ENCODE measurements around the gene RUNX1.

RUNX1 gene

GRCh38 chr21:34923202-34923601 lies 125.9 kb downstream of the RUNX1 start:
- H3K4me3 ChIP-seq (ENCODE audit: low read depth, low read length): no peak overlapping the region
- no peak for DNase-seq (ENCODE audit: low read depth)
- TF ChIP-seq, protein P1, sequence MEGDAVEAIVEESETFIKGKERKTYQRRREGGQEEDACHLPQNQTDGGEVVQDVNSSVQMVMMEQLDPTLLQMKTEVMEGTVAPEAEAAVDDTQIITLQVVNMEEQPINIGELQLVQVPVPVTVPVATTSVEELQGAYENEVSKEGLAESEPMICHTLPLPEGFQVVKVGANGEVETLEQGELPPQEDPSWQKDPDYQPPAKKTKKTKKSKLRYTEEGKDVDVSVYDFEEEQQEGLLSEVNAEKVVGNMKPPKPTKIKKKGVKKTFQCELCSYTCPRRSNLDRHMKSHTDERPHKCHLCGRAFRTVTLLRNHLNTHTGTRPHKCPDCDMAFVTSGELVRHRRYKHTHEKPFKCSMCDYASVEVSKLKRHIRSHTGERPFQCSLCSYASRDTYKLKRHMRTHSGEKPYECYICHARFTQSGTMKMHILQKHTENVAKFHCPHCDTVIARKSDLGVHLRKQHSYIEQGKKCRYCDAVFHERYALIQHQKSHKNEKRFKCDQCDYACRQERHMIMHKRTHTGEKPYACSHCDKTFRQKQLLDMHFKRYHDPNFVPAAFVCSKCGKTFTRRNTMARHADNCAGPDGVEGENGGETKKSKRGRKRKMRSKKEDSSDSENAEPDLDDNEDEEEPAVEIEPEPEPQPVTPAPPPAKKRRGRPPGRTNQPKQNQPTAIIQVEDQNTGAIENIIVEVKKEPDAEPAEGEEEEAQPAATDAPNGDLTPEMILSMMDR (IDR thresholded peaks at IDR 0.05; ENCODE audit: low read depth, low read length, missing control alignments): no peak
- in situ Hi-C loops (cut with HindIII; ENCODE audit: low sequenced_read_pairs): no loop called here

GRCh38 chr21:34922479-34922878 lies 126.6 kb downstream of the RUNX1 start:
- TF ChIP-seq, protein P1 (IDR thresholded peaks at IDR 0.05; ENCODE audit: low read depth, low read length, missing control alignments): no peak
- in situ Hi-C loops (cut with HindIII; ENCODE audit: low sequenced_read_pairs): no loop called here
- DNase-seq (ENCODE audit: low read depth): no peak
- H3K4me3 ChIP-seq (ENCODE audit: low read depth, low read length): no peak overlapping the region

DNA sequence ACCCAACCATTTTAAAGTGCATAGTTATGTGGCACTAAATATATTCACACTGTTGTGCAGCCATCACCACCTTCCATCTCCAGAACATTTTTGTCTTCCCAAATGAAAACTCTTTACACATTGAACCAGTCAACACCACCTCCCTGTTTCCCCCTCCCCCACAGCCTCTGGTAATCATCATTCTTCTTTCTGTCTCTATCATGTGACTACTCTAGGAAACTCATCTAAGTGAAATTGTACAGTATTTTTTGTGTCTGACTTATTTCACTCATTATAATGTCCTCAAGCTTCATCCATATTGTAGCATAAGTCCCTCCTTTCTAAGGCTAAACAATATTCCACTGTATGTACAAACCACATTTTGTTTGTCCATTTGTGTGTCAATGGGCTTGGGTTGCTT lies 128.0 kb downstream of the RUNX1 start:
- TF ChIP-seq, protein P1 (IDR thresholded peaks at IDR 0.05; ENCODE audit: low read depth, low read length, missing control alignments): no peak
- in situ Hi-C loops (cut with HindIII; ENCODE audit: low sequenced_read_pairs): no loop called here
- DNase-seq (ENCODE audit: low read depth): no peak
- no peak overlapping the region for H3K4me3 ChIP-seq (ENCODE audit: low read depth, low read length)

GRCh38 chr21:34919406-34919805 lies 129.7 kb downstream of the RUNX1 start:
- H3K4me3 ChIP-seq (ENCODE audit: low read depth, low read length): no peak overlapping the region
- in situ Hi-C loops (cut with HindIII; ENCODE audit: low sequenced_read_pairs): no loop called here
- no peak for DNase-seq (ENCODE audit: low read depth)
- TF ChIP-seq, protein P1 (IDR thresholded peaks at IDR 0.05; ENCODE audit: low read depth, low read length, missing control alignments): no peak

GRCh38 chr21:34916446-34916845 lies 132.7 kb downstream of the RUNX1 start:
- in situ Hi-C loops (cut with HindIII; ENCODE audit: low sequenced_read_pairs): no loop called here
- no peak overlapping the region for H3K4me3 ChIP-seq (ENCODE audit: low read depth, low read length)
- TF ChIP-seq, protein P1 (IDR thresholded peaks at IDR 0.05; ENCODE audit: low read depth, low read length, missing control alignments): no peak
- DNase-seq (ENCODE audit: low read depth): no peak

DNA sequence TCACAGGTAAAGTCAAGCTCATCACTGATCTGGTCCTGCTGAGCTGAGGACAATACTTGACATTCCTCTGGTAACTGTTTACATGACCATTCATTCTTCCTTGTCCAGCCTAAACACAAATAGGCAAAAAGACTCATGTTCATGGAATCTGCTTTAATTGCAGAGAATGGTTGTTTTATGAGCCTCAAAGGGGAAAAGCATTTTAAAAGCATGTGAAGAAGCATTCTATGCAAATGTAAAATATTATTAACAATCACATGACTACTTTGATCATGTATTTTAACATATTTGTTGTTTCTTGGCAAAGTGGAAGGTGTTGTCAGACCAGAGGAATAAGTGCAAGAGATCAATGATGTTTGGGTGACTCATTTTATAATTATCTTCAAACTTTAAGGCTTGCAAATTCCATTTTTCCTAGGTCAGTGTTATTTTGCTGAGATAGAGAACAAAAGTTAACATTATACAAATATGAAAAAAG lies 133.7 kb downstream of the RUNX1 start:
- in situ Hi-C loops (cut with HindIII; ENCODE audit: low sequenced_read_pairs): no loop called here
- H3K4me3 ChIP-seq (ENCODE audit: low read depth, low read length): no peak overlapping the region
- DNase-seq (ENCODE audit: low read depth): no peak
- TF ChIP-seq, protein P1 (IDR thresholded peaks at IDR 0.05; ENCODE audit: low read depth, low read length, missing control alignments): no peak

- TF ChIP-seq, protein P1 (IDR thresholded peaks at IDR 0.05; ENCODE audit: low read depth, low read length, missing control alignments): no peak
- no peak overlapping the region for H3K4me3 ChIP-seq (ENCODE audit: low read depth, low read length)
- no peak for DNase-seq (ENCODE audit: low read depth)
- in situ Hi-C loops (cut with HindIII; ENCODE audit: low sequenced_read_pairs): no loop called here
Measured at GRCh38 chr21:34914239-34914638, 134.9 kb downstream of the RUNX1 start.
